ENCODE data around the gene AFF3.

The AFF3 gene

DNA sequence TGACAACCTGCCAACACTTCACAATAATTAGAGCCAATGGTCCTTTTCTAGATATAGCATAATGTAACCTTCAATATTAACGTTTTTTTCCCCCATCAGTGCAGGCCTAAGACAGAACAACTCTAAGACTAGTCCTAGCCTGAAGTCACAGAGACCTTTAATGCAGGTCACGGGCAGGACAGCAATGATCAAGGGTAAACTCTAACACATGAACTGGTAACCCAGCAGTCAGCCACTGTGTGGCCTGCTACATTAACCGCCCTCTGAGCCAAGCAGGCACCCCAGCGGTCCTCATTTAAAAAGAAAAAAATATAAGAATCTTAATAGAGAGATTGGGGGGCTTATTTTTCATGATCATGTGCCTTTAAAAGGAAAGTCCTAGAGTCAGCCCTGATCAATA lies 290.6 kb downstream of the AFF3 start:
- no peak for DNase-seq

DNA sequence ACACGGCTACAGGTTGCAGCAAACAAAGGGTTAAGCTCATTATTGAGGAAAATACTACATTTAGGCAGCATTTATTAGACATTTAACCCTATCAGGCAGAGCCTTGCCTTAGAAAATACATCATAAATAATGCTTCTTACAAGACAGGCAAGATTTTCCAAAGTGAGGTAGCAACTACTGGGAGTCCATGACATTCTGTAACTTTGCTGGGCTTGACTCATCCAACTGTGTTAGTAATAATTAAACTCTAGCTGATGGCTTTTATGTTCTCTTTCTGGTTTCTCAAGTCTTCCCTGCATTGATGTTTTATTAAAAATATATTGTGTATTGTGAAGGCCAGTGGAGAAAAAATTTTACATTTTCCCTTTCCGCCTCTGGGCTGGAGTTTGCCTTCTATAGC lies 291.3 kb downstream of the AFF3 start:
- DNase-seq = no peak

DNA sequence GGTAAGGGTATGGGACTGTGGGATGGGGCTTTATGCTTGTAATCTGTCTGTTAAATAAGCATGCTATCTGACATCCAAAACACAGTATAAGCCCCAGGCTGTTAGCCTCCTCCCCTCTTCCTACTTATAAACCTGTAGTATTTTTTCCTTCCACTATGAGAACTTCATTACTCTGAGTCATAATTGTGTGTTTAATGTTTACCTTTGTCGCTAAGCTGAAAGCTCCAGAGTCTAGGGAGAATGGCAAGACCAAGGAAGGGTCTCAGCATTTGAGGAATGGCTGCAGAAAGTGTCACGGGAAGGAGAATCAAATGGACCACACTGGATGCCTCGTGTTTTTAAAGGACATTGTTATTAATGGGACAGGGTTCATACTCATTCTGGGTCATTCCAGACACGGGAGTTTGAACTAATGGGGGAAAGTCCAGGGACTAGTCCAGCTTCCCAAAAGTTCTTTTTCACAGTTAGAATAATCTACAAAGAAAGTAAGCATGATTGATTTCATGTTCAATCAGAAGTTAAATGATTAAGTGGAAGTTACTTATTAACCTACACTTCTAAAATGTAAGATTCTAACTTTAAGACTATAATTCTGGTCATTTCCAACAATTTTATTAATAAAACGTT lies 292.2 kb downstream of the AFF3 start:
- no peak for DNase-seq

DNA sequence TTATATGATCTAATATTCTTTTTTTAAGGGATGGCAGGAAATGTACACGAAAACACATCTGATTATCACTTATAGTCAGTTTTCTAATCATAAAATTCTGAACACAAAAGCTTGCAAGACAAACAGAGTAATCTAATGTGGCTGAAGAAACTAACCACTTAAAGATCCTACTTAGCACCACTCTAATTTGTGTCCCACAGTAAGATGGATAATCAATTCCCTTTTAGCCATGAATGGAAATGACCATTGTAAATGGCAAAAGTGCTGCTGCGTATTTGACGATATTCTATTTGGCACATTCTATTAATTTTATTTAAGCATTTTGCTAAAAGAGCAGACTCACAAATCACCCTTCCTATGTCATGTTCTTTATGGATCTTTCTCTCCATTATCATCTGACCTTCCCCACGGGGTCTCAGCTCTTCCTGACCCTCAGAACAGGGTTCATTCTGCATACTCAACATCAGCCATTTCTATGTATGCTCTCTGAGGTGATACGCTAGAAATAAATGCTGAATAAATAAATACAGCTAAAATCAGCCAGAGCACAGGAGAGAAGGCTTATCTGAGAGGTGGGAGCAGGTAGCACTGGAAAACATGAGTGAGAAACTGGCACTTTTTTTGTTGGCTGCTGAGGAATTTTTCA lies 295.8 kb downstream of the AFF3 start:
- DNase-seq = no peak

GRCh38 chr2:99845296-99845695 lies 297.1 kb downstream of the AFF3 start:
- DNase-seq = no peak

DNA sequence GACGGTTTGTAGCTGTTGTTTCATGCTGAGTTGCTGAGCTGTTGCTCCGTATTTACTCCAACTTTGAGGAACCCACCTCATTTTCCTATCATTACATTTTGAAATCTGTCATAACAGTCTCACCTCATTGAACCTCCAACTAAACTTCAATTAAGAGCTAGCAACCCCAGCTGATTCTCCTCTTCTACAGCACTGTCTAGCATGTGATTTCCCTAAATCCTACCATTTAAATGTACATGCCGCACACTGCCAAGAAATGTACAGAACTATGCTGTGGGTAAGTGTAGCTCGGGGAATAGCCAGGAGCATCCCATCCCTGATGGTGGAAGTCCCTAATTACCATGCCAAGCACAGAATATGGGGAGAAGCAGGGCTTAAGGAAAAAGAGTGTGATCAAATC lies 299.9 kb downstream of the AFF3 start:
- DNase-seq = no peak

DNA sequence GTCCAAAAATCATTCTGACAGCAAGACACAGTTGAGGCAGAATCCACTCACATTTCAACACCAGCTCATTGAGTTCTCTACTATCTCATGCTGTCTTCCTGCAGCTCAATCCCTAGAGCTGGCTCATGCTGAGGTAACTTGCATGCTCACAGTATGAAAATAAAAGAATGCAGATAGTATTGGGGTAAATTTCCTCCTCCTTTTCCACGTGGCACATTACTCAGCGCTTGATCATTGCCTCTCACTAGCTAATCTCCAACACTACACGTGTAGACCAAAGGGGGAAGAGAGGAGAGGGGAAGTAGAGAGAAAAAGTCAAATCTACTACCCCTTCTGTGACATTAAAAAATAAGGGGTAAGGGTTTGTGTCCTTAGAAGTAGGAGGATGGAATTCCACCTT lies 300.6 kb downstream of the AFF3 start:
- no peak for DNase-seq

DNA sequence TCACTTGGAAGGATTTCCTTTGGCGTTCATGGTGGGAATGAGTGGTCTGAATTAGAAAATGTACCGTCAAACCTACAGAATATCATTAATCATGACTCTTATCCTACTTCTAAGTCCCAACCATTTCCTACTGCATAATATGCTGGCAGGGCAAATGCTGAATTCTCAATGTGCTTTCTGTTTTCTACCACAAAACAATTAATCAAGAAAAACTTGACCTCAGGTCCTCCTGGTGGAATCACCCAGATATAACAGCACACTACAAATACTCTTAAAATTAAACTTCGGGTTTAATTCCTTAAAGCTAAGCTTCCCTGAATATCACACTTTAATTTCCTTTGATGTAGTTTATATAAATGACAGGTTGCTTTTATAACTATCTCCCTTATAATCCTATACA lies 301.6 kb downstream of the AFF3 start:
- DNase-seq = no peak

DNA sequence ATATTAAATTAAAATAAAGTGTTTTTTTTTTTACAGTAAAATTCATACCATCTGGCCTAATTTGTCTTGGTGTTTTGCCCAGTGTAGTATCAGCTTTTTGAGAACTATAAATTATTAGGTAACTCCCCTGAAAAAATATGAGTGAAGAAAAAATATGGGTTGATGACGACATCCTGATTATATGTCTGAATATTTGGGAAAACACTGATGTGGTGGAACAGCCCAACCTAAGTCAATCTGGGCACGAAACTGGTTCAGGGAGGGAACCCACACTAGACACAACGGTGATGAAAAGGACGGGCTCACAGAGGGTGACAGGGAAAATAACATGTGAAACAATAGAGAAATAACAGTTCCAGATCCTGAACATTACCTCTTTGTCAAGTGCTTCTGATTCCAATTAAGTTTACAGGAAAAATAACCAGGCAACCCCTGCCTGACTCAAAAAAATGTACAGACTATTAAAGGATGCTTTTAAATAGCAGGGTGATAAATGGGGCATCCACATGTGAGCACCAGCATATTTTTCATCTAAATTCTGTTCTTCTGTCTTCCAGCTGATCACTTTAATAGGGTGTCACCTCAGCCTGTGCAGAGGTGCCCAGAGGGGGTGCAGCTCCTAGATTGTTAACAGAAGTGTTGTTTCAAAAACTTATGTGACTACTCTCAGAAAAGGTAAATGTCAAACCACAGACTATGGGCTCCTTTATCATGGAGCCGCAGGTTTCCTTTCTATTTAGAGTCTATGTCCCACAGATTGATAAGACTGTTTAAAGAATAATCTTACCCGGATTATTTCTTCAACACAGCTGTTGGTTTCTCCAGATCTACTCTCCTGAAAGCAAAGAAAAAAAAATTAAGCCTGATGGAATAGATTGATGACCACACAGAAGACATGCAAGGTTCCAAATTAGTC lies 305.4 kb downstream of the AFF3 start:
- no peak for DNase-seq

DNA sequence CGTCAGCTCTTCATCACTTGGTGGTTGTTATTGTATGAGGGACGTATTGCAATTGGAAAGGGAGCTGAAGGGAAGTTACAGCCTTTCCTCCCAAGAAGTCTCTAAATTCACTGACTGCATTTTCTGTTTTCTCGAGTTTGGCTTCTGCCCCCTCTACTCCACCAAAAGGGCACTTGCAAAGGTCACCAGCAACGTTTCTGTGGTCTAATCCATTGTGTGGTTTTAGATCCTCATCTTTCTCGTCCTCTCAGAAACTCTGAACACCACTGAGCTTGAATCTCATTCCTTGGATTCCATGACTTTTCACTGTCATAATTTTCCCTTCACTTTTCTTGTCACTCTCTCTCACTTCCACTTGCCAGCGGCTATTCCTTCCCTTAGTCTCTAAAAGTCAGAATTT lies 308.0 kb downstream of the AFF3 start:
- DNase-seq = no peak

- no peak for DNase-seq
Measured at GRCh38 chr2:99833586-99834201, 308.7 kb downstream of the AFF3 start.

DNA sequence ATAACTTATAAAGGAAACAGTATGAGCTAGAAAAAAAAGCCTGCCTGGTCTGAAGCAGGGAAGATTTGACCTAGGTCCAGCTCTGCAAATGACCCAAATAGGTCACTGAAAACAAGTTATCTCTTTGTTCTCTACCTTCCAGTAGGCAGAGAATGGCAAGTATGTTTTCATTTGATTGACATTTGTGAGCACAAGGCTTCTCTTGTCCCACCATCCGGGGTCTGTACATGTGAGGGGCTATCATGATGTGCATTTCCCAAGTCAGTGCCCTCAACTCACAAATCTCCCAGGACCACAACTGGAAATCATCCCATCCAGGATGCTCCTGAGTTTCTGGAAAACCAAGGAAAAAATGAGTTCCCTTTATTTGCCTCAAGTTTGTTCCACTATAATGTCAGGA lies 309.5 kb downstream of the AFF3 start:
- no peak for DNase-seq

GRCh38 chr2:99831772-99832171 lies 310.6 kb downstream of the AFF3 start:
- DNase-seq = no peak

DNA sequence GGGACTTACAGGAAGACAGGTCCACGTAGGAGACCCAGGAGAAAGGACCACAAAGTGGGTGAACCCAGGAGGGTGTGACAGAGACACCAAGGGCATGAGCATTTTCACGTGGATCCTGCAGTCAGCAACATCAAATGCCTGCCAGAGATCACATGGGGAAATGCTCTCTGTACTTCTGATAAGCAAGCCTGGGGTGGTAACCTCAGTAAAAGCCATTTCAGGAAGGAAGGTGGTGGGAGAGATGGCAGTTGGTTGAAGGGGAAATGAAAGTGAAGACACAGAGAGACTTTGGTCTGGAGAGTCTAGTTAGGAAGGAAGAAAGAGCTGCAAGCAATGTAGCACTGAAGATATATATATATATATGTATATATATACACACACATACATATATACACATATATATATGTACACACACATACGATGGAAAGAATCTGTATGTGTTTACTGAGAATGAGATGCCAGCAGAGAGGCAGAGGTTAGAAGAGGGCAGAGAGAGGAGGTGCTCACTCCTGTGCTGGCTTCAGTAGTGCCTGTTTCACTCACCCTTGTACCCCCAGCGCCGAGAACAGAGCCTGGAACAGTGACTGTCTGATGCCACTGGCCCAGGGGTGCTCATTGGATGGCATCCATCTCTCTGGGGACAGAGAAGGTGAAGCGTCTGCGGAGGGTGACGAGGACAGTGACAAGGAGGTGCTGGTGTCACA lies 314.9 kb downstream of the AFF3 start:
- DNase-seq = no peak

- DNase-seq = no peak
Measured at GRCh38 chr2:99825630-99826029, 316.8 kb downstream of the AFF3 start.

DNA sequence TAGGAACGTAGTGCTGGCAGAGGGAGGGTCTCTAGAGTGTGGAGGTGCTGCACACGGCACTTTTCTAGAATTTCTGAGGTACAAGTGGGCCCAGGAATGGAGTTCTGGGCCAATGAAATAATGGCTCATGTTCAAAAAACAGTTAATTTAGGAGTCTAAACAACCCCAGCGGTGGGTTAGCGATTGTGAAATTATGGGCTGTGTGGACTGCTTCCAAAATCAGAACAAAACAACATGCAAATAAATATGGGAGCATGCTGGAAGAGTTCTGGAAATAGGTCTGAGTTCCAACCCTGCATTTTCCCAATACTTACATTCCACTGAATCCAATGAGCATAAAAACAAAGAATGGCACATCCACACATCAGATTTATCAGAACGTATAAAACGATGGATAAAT lies 317.6 kb downstream of the AFF3 start:
- no peak for DNase-seq

DNA sequence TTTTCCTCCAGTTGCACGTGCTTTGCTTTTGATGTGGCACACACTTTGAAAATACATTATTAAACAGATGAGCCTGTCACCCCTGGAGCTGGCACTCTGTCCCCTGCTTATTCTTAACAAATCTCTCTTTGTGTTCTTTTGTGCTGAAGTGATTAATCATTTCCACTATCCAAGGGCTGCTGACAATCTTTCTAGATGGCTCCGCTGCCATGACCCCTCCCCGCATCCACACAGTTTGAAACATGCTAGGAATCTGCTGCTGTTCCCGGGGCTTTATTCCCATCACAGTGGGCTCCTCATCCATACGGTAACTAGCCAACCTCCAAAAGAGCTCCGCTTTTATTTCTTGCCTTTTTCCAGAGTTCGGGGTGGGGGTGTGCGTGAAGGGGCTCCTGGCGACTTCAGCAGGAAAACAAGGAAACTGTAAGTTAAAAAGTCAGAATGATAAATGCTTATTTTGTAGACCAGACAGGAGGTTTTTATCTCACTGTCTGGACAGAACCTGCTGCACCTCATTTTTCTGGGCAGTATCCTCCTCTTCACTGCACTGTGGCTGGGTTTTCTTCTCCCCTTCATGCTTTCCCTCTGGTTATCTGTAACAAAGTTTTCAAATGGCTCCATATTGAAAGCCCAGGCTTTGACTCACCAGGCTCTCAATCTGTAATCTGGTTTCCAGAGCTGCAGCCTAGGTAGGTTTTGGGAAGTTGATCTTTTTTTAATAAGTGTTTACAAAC lies 319.7 kb downstream of the AFF3 start:
- DNase-seq = no peak

GRCh38 chr2:99821984-99822383 lies 320.4 kb downstream of the AFF3 start:
- DNase-seq = no peak

GRCh38 chr2:99821572-99821971 lies 320.8 kb downstream of the AFF3 start:
- DNase-seq = no peak

- no peak for DNase-seq
Measured at GRCh38 chr2:99821039-99821438, 321.4 kb downstream of the AFF3 start.

- DNase-seq = no peak
Measured at GRCh38 chr2:99819766-99820165, 322.6 kb downstream of the AFF3 start.

- no peak for DNase-seq
Measured at GRCh38 chr2:99818842-99819241, 323.5 kb downstream of the AFF3 start.
